ENCODE measurements around the gene LRRC1.

The LRRC1 gene

DNA sequence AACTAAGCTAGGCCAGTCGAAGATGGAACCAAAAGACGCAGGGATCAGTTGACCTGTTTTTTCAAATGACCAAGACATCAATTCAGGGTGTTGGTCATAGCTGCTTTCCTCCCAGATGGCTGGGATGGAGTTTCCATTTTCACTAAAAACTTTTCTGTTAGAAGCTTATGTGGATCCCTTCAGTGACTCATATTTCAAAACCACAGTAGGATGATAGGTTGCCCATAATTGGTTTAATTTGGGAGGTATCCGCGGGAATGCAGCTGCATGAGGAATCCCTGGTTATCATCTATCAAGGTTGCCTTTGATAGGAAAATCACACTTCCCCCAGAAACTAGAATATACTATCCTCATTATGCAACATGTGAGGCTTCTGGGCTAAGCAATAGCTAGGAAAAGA lies 165.5 kb downstream of the LRRC1 start:
- DNase-seq (ENCODE audit: low read depth in 2 of 2) = no peak

DNA sequence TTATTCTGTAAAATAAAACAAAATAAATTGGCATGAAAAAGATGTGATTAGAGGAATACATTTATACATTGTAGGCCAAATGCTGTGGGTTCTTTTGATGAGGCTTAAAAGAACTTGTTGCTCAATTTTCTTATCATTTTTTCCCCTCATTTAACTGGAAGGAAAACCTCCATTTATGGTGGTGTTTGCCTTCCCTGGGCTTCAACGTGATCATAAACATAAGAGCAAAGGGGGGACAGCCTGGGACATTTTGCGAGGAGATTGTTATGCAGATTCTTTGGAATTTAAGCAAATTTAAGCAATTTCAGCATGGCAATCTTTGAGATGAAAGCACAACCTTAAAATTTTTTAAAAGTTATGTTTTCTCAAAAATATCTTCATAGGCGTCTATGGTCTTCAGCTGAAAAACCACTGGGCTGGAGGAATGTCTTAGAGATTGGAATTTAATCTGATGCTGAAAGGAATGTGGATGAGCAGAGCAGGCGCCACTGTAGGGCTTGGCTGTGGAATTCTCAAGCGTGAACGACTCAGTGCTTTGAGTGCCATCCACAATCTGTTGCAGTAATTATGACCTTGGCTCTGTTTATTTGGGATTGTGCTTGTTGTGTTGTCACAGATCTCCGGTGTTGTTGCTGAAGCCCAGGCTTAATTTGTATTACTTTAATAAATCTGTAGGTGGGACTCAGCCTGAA lies 167.0 kb downstream of the LRRC1 start:
- DNase-seq (ENCODE audit: low read depth in 2 of 2) = no peak

- DNase-seq (ENCODE audit: low read depth in 2 of 2) = no peak
Measured at GRCh38 chr6:53962646-53963045, 167.8 kb downstream of the LRRC1 start.

GRCh38 chr6:53967415-53967814 lies 172.6 kb downstream of the LRRC1 start:
- no peak for DNase-seq (ENCODE audit: low read depth in 2 of 2)
